GM21529 (cell line): ENCODE results near the gene PPP1R12B.
"Not testable (repeated sequence)": the region's sequence is repeated elsewhere in the genome, so short reads cannot be mapped to it uniquely, and the experiment has no call there.

ENCODE experiments used
- ATAC-seq: cut with Tn5 transposase; IDR thresholded peaks from one replicate; pipeline ENCODE4 v1.9.1; 2021; ENCODE audit not compliant: unreplicated experiment

Gene PPP1R12B

GRCh38 chr1:202480640-202481039 lies 132.1 kb downstream of the PPP1R12B start:
- ATAC-seq, result not testable (repeated sequence)

DNA sequence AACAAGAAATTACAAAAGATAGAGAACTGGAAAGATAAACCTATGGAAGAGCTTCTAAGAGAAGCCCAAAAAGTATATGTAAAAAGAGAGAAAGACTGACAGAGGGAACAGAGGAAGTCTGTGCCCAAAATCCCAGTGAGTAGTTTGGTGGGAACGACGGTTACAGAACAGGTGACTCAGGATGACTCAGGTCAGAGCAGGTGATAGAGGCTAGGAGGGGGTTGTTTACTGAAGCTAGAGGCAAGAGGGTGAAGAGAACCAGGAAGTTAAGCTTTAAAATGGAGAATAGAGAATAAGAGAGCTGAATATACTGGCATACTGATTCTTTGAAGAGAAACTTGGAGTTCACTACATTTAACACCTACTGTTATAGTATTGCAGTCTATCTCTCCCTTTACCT lies 134.9 kb downstream of the PPP1R12B start:
- not testable (repeated sequence) for ATAC-seq

GRCh38 chr1:202484032-202484431 lies 135.5 kb downstream of the PPP1R12B start:
- ATAC-seq, result not testable (repeated sequence)

DNA sequence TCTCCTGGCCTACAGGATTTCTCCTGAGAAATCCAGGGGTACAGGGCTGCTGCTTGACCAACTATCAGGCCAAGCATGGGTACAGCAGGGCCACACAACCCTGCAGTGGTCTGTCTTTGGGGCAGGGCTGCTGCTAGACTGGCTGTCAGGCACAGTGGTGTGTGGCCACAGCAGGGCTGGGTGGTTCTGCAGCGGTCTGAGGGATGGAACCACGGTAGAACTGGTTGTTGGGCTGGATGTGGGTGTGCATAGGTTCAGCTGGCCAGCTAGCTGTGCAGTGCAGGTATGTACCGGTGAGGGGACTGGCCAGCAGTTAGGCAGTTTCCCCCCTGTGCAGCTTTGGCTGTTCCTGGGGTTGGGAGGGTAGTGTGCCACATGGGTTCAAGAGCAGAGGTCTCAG lies 136.3 kb downstream of the PPP1R12B start:
- ATAC-seq, result not testable (repeated sequence)

DNA sequence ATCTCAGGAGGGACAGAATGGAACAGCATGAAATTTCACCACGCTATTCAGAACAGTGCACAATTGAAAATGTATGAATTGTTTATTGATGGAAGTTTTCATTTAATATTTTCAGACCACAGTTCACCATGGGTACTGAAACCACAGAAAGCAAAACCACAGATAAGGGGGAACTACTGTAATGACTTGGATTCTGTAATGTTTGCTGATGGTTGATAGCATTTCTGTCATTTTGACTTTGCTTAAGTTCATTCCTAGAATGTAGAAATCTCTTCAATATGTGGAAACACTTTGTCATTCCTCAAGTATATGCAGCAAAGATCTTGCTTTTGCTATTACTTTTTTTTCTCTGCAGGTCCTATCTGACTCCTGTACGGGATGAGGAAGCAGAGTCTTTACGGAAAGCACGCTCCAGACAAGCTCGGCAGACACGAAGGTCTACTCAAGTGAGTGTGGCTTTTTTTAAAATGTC lies 139.7 kb downstream of the PPP1R12B start:
- ATAC-seq, result peak; percentile 70

- not testable (repeated sequence) for ATAC-seq
Observed at GRCh38 chr1:202489101-202489500, 140.6 kb downstream of the PPP1R12B start.

DNA sequence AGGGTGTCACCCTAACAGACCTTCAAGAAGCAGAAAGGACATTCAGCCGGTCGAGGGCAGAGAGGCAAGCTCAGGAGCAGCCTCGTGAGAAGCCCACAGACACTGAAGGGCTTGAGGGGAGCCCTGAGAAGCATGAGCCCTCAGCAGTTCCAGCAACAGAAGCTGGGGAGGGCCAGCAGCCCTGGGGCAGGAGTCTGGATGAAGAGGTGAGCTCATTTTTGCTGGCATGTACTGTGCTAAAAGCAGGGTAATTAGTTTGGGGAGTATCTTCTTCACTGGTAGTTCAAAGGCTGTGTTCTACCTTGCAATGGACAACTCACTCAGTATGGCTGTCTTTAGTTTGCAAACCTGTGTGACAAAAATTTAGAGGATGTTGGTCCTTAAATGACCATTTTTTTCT lies 144.6 kb downstream of the PPP1R12B start:
- not testable (repeated sequence) for ATAC-seq

DNA sequence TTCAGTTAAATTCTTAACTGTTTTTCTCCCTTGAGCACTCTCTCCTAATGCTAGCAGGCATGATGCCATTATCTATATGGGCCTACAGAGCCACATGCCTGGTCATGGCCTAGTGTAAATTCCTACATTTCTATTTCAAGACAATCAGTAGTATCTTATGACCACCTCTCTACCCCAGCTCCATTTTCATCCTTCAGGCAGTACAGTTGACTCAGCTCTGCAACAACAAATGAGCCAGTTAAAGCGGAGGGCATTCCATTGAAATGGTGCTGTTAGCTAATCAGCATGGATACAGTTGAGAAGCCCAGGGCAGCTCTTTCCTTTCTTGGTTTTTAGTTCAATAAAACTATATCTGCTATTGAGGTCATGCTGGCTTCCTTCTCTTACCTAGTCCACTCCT lies 150.0 kb downstream of the PPP1R12B start:
- ATAC-seq, result no peak

GRCh38 chr1:202499997-202500396 lies 151.5 kb downstream of the PPP1R12B start:
- ATAC-seq, result not testable (repeated sequence)

DNA sequence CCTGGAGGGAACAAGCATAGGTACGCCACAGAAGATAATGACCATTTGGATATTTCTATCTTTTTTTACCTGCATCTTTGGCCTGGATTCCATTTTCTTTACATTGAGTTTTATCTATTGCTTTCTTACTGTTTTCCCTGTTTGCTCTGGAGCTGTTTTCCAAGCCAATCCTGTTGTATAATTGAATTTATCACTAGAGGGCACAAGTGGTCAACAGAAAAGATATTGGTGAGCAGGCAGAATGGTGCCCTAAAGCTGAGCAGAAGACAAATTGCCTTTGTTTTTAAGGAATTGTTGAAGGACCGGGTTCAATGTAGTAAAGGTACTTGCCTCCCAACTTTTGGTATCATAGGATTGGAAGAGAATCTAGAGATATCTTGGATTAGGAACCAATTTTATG lies 152.8 kb downstream of the PPP1R12B start:
- no peak for ATAC-seq

DNA sequence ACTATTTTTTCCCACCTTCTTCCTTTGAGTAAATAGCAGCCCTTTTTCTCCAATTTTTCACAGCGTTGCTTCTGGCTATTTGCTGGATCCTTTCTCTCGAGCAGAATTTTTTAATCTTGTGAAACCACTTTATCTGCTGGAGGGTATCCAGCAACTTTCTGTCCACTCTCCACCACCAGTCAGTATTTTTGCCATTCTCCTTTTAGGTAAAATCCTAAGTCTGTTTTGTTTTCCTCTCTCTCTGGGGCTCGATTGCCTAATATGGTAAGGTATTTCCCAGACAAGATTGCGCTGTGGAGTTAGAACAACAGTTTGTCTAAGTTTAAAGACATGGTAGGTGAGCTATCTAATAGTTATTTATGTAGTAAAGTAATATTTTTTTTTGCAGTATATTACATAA lies 156.9 kb downstream of the PPP1R12B start:
- no peak for ATAC-seq

DNA sequence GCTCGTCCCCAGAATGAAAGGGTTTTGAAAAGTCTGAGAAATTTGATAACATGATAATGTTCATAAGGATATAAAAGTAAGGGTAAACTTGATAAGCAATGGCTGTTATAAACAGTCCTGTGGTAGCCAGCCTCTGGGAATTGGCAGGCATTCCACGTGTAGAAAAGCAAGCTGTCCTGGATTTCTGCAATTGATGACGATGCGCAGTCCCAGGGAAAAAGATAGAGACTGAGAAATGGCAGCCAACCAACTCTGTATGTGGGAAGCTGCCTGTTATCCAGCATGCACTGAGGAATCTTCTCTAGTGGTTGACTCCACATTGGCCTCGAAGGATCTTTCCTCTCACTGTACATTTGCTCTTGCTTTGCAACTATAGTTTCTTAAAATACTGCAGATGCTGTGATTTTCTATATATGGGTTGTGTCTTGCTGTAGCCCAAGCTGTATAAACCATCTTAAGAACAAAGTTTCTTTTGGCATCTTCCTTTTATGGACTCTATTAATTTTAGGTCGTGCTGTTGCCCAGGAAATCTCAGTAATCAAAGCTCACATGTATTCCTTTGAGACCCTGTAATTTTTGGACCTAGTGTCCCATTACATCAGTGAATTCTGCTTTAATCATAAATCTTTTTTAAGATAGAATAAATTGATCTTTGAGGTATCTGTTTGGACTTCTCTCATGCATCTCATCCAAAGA lies 157.5 kb downstream of the PPP1R12B start:
- ATAC-seq, result not testable (repeated sequence)

- not testable (repeated sequence) for ATAC-seq
Observed at GRCh38 chr1:202508863-202509262, 160.4 kb downstream of the PPP1R12B start.

DNA sequence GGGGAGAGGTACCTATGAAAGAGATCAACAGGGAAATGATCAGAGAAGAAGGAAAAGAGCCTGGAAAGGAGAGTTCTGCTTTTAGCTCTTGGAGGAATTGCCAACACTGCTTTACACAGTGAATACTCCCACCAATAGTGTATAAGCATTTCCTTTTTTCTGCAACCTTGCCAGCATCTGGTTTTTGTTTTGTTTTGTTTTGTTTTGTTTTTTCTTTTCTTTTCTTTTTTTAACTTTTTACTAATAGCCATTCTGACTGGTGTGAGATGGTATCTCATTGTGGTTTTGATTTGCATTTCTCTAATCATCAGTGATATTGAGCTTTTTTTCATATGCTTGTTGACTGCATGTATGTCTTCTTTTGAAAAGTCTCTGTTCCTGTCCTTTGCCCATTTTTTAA lies 165.4 kb downstream of the PPP1R12B start:
- ATAC-seq, result peak; percentile 55

- no peak for ATAC-seq
Observed at GRCh38 chr1:202516434-202516877, 168.0 kb downstream of the PPP1R12B start.

- not testable (repeated sequence) for ATAC-seq
Observed at GRCh38 chr1:202517146-202517545, 168.6 kb downstream of the PPP1R12B start.

- ATAC-seq, result not testable (repeated sequence)
Observed at GRCh38 chr1:202518180-202518579, 169.7 kb downstream of the PPP1R12B start.

DNA sequence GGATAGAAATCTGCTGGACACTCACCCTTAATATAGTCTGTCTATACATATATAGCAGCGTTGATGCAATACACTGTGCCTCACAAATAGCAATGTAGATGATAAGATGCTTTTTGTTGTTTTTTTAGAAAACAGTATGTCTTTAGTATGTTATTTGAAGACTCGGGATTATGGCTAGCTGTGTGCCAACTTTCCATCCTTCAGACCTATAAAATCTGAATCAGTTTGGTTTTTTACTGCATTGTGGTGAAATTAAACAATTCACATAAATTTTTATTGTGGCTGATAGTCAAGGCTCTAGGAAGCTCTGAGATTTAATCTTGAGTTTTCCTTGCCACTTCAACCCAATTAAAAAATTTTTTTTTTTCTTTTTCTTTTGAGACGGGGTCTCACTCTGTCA lies 170.4 kb downstream of the PPP1R12B start:
- ATAC-seq, result not testable (repeated sequence)

GRCh38 chr1:202520129-202520856 lies 171.8 kb downstream of the PPP1R12B start:
- ATAC-seq, result not testable (repeated sequence)

DNA sequence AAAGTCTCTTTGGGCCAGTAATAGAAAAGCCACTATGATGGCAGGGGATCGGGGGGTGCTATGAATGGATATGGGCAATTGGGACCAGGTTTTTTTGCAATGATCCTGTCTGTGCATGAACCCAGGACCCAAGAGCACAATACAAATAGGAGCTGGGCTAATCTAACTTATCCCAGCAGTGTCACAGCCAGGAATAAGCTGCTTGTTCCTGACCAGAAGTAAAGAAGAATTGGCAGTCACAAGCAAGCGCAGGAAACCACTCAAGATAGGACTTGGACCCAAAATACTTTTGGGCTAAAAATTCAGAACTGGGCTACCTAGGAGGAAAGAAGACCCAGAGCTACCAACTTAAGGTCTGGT lies 172.3 kb downstream of the PPP1R12B start:
- not testable (repeated sequence) for ATAC-seq

- not testable (repeated sequence) for ATAC-seq
Observed at GRCh38 chr1:202521484-202521883, 173.0 kb downstream of the PPP1R12B start.

GRCh38 chr1:202521886-202522285 lies 173.4 kb downstream of the PPP1R12B start:
- ATAC-seq, result no peak
